Measurements from ENCODE around the gene PARVG.

The PARVG gene

GRCh38 chr22:44192098-44192815 is 11.5 kb downstream of the PARVG start:
- Histone ChIP-seq H3K36me3 (ENCODE audit: insufficient read depth, low read length) (no peaks in the 10 kb centered on the region), H3K27ac (no peak overlapping the region), H3K9ac (ENCODE audit: insufficient read length) (no peak overlapping the region), H3K9me3 (ENCODE audit: low read depth, low read length) (no peaks in the 10 kb centered on the region), H3K4me3 (no peak overlapping the region)
- TF ChIP-seq EZH2 (IDR thresholded peaks at IDR 0.05) (no peak), FOXP2 (optimal IDR thresholded peaks at IDR 0.05; ENCODE audit: control extremely low read depth, extremely low read length, insufficient read depth) (no peak), POLR2AphosphoS5 (IDR thresholded peaks at IDR 0.05; ENCODE audit: borderline replicate concordance, low read depth, low read length) (no peak)
- no peak for DNase-seq (ENCODE audit: low read depth, low spot score)

GRCh38 chr22:44192816-44193534 is 12.2 kb downstream of the PARVG start:
- no peak overlapping the region for H3K9ac ChIP-seq (ENCODE audit: insufficient read length)
- no peaks in the 10 kb centered on the region for H3K36me3 ChIP-seq (ENCODE audit: insufficient read depth, low read length)
- no peak overlapping the region for H3K27ac ChIP-seq
- H3K4me3 ChIP-seq = no peak overlapping the region
- DNase-seq (ENCODE audit: low read depth, low spot score) = no peak
- no peaks in the 10 kb centered on the region for H3K9me3 ChIP-seq (ENCODE audit: low read depth, low read length)
- TF ChIP-seq POLR2AphosphoS5 (IDR thresholded peaks at IDR 0.05; ENCODE audit: borderline replicate concordance, low read depth, low read length) (no peak), EZH2 (IDR thresholded peaks at IDR 0.05) (no peak), FOXP2 (optimal IDR thresholded peaks at IDR 0.05; ENCODE audit: control extremely low read depth, extremely low read length, insufficient read depth) (no peak)

- H3K4me3 ChIP-seq = no peak overlapping the region
- DNase-seq (ENCODE audit: low read depth, low spot score) = no peak
- TF ChIP-seq POLR2AphosphoS5 (IDR thresholded peaks at IDR 0.05; ENCODE audit: borderline replicate concordance, low read depth, low read length) (no peak), EZH2 (IDR thresholded peaks at IDR 0.05) (no peak), FOXP2 (optimal IDR thresholded peaks at IDR 0.05; ENCODE audit: control extremely low read depth, extremely low read length, insufficient read depth) (no peak)
- no peaks in the 10 kb centered on the region for H3K36me3 ChIP-seq (ENCODE audit: insufficient read depth, low read length)
- no peak overlapping the region for H3K27ac ChIP-seq
- no peaks in the 10 kb centered on the region for H3K9me3 ChIP-seq (ENCODE audit: low read depth, low read length)
- H3K9ac ChIP-seq (ENCODE audit: insufficient read length) = no peak overlapping the region
Measured at GRCh38 chr22:44193535-44193891, 12.8 kb downstream of the PARVG start.

DNA sequence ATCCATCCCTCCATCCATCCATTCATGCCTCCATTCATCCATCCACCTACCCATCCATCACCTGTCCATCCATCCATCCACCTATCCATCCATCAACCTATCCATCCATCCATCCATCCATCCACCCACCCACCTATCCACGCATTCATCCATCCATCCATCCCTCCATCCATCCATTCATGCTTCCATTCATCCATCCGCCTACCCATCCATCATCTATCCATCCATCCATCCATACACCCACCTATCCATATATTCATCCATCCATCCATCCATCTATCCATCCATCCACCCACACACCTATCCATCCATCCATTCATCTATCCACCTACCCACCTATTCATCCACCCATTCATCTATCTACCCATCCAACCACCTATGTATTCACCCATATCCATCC is 13.8 kb downstream of the PARVG start:
- TF ChIP-seq EZH2 (IDR thresholded peaks at IDR 0.05) = no peak
- TF ChIP-seq POLR2AphosphoS5 (IDR thresholded peaks at IDR 0.05; ENCODE audit: borderline replicate concordance, low read depth, low read length) = no peak
- TF ChIP-seq FOXP2 (optimal IDR thresholded peaks at IDR 0.05; ENCODE audit: control extremely low read depth, extremely low read length, insufficient read depth) = no peak

DNA sequence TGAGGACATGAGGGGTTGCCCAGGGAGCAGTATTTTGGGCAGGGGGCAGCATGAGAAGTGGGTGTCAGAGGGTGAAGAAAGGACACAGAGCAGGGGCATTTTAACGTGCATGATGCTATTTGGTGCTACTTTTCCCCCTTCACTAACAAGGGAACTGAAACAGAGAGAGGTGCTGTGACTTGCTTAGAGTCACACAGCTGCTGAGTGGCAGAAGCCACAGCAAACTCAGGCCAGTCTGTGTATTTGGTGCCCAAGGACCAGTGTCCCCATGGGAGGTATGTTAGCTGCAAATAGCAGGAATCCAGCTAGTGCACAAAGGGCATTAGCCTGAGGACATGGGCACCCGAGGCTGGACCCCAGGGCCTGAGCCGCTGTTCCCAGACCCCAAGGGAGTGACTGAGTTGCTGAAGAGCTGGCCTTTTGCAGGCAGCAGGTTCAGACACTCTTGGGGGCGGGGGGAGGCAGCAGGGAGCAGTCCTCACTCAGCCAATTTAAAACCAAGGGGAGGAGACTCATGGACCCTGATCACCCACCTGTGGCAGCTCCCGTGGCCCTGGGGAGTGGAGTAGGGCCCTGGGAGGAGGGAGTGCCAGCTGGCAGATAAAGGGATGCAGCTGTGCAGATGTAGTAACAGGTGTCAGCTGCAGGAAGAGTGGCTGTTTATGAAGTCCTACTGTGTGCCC is 14.6 kb downstream of the PARVG start:
- Histone ChIP-seq H3K9ac (ENCODE audit: insufficient read length) (no peak overlapping the region), H3K9me3 (ENCODE audit: low read depth, low read length) (no peaks in the 10 kb centered on the region), H3K4me3 (no peak overlapping the region), H3K36me3 (ENCODE audit: insufficient read depth, low read length) (no peaks in the 10 kb centered on the region), H3K27ac (no peak overlapping the region)
- no peak for DNase-seq (ENCODE audit: low read depth, low spot score)
- TF ChIP-seq POLR2AphosphoS5 (IDR thresholded peaks at IDR 0.05; ENCODE audit: borderline replicate concordance, low read depth, low read length) (no peak), FOXP2 (optimal IDR thresholded peaks at IDR 0.05; ENCODE audit: control extremely low read depth, extremely low read length, insufficient read depth) (no peak), EZH2 (IDR thresholded peaks at IDR 0.05) (no peak)

More for the DNA sequence above, 13.8 kb downstream of the PARVG start:
- no peak overlapping the region for H3K4me3 ChIP-seq
- no peaks in the 10 kb centered on the region for H3K9me3 ChIP-seq (ENCODE audit: low read depth, low read length)
- H3K27ac ChIP-seq = no peak overlapping the region
- no peak overlapping the region for H3K9ac ChIP-seq (ENCODE audit: insufficient read length)
- no peaks in the 10 kb centered on the region for H3K36me3 ChIP-seq (ENCODE audit: insufficient read depth, low read length)
- no peak for DNase-seq (ENCODE audit: low read depth, low spot score)

DNA sequence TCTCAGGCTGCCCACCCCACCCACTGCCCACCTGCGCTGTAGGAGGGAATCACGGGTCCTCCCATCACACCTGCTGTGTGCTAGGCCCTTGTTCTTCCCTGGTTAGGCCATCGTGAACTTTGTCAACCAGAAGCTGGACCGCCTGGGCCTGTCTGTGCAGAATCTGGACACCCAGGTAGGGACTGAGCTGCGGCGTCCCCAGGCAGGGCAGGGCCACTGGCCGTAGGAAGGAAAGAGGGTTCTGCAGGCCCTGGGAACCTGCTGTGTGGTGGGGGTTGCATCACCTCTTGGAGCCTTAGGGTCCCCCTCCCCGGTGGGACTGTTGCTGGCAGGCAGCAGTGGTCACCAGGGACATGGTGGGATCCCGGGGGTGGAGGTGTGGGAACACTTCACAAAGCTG is 15.5 kb downstream of the PARVG start:
- Histone ChIP-seq H3K36me3 (ENCODE audit: insufficient read depth, low read length) (no peaks in the 10 kb centered on the region), H3K9ac (ENCODE audit: insufficient read length) (no peak overlapping the region), H3K4me3 (no peak overlapping the region), H3K9me3 (ENCODE audit: low read depth, low read length) (no peaks in the 10 kb centered on the region), H3K27ac (no peak overlapping the region)
- no peak for DNase-seq (ENCODE audit: low read depth, low spot score)
- no peak for TF ChIP-seq FOXP2 (optimal IDR thresholded peaks at IDR 0.05; ENCODE audit: control extremely low read depth, extremely low read length, insufficient read depth)
- no peak for TF ChIP-seq EZH2 (IDR thresholded peaks at IDR 0.05)
- no peak for TF ChIP-seq POLR2AphosphoS5 (IDR thresholded peaks at IDR 0.05; ENCODE audit: borderline replicate concordance, low read depth, low read length)

DNA sequence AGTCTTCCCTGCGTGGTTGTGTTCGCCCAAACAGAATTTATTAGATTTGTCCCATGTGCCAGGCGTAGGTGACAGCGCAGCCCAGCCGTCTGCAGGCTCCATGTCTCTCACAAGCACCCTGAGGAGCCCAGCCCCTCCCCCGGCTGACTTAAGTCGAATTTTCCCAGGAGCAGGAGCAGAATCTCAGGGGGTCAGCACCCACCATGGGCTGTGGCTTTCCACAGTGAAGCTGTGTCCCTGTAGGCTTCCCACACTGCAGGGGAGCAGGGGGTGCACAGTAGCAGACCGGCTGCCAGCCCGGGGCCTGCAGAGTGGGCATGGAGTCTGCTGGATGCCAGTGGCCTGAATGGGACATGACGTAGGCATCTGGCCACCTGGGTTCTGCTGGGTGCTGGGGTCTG is 16.0 kb downstream of the PARVG start:
- TF ChIP-seq FOXP2 (optimal IDR thresholded peaks at IDR 0.05; ENCODE audit: control extremely low read depth, extremely low read length, insufficient read depth) (no peak), POLR2AphosphoS5 (IDR thresholded peaks at IDR 0.05; ENCODE audit: borderline replicate concordance, low read depth, low read length) (no peak), EZH2 (IDR thresholded peaks at IDR 0.05) (no peak)
- Histone ChIP-seq H3K9ac (ENCODE audit: insufficient read length) (no peak overlapping the region), H3K9me3 (ENCODE audit: low read depth, low read length) (no peaks in the 10 kb centered on the region), H3K27ac (no peak overlapping the region), H3K4me3 (no peak overlapping the region), H3K36me3 (ENCODE audit: insufficient read depth, low read length) (no peaks in the 10 kb centered on the region)
- no peak for DNase-seq (ENCODE audit: low read depth, low spot score)

GRCh38 chr22:44197271-44197670 is 16.5 kb downstream of the PARVG start:
- H3K36me3 ChIP-seq (ENCODE audit: insufficient read depth, low read length) = no peaks in the 10 kb centered on the region
- H3K4me3 ChIP-seq = no peak overlapping the region
- no peaks in the 10 kb centered on the region for H3K9me3 ChIP-seq (ENCODE audit: low read depth, low read length)
- no peak overlapping the region for H3K9ac ChIP-seq (ENCODE audit: insufficient read length)
- no peak overlapping the region for H3K27ac ChIP-seq
- DNase-seq (ENCODE audit: low read depth, low spot score) = no peak
- no peak for TF ChIP-seq POLR2AphosphoS5 (IDR thresholded peaks at IDR 0.05; ENCODE audit: borderline replicate concordance, low read depth, low read length)
- no peak for TF ChIP-seq EZH2 (IDR thresholded peaks at IDR 0.05)
- TF ChIP-seq FOXP2 (optimal IDR thresholded peaks at IDR 0.05; ENCODE audit: control extremely low read depth, extremely low read length, insufficient read depth) = no peak

Data from SK-N-MC (cell line).